GM19193 (cell line): Measurements from ENCODE around the gene MRC1.

ENCODE experiments used
- POLR2A ChIP-seq: IDR thresholded peaks from 4 replicates; pipeline ENCODE4 v1.6.1; 2011; ENCODE audit not compliant: insufficient read depth, insufficient read length; ENCODE audit errors: extremely low read depth

MRC1 gene

GRCh38 chr10:17808971-17809841 is at the start of gene MRC1:
TSS of gene MRC1 (plus strand) at chr10:17809348. CDS start at chr10:17809466, 118 bp downstream.
- no peak for TF ChIP-seq POLR2A

GRCh38 chr10:17764142-17764541 is 45.0 kb upstream of the MRC1 start:
- no peak for TF ChIP-seq POLR2A

- no peak for TF ChIP-seq POLR2A
These were observed 43.5 kb upstream of the MRC1 start for GRCh38 chr10:17765602-17766001.

- TF ChIP-seq POLR2A: no peak
These were observed 42.4 kb upstream of the MRC1 start for GRCh38 chr10:17766731-17767130.

GRCh38 chr10:17768496-17768895 is 40.7 kb upstream of the MRC1 start:
- TF ChIP-seq POLR2A: no peak

GRCh38 chr10:17768957-17769356 is 40.2 kb upstream of the MRC1 start:
- TF ChIP-seq POLR2A: no peak

- TF ChIP-seq POLR2A: no peak
These were observed 38.1 kb upstream of the MRC1 start for GRCh38 chr10:17771017-17771416.

GRCh38 chr10:17779784-17780183 is 29.4 kb upstream of the MRC1 start:
- TF ChIP-seq POLR2A: no peak

- TF ChIP-seq POLR2A: no peak
These were observed 28.4 kb upstream of the MRC1 start for GRCh38 chr10:17780727-17781126.

GRCh38 chr10:17781856-17782255 is 27.3 kb upstream of the MRC1 start:
- no peak for TF ChIP-seq POLR2A

GRCh38 chr10:17782921-17783665 is 26.1 kb upstream of the MRC1 start:
- no peak for TF ChIP-seq POLR2A

- no peak for TF ChIP-seq POLR2A
These were observed 25.4 kb upstream of the MRC1 start for GRCh38 chr10:17783751-17784150.

GRCh38 chr10:17784688-17785087 is 24.5 kb upstream of the MRC1 start:
- TF ChIP-seq POLR2A: no peak

- TF ChIP-seq POLR2A: no peak
These were observed 23.7 kb upstream of the MRC1 start for GRCh38 chr10:17785276-17785930.

GRCh38 chr10:17787087-17787961 is 21.8 kb upstream of the MRC1 start:
- no peak for TF ChIP-seq POLR2A

- TF ChIP-seq POLR2A: no peak
These were observed 20.5 kb upstream of the MRC1 start for GRCh38 chr10:17788646-17789045.
